ENCODE measurements around the gene LRRC74A. TPM values are rescaled to one million over a fixed set of nuclear protein-coding genes. Genes with fewer than 3 reads are reported as not detected.

LRRC74A gene
- total and polyA plus RNA-seq, 2 of the 4 experiments (the other 2 are of a cell fraction) = not detected

GRCh38 chr14:76846331-76847047 lies 20.3 kb downstream of the LRRC74A start:
- BruUV-seq (replicated peaks) = no TSS peak
- CTCF ChIA-PET = no interaction called here
- dilution Hi-C loops (cut with HindIII; ENCODE audit: low sequenced_read_pairs, unreplicated experiment) = no loop called here

More at GRCh38 chr14:76846331-76847047, 20.3 kb downstream of the LRRC74A start:
- no peak overlapping the region for H2AK5ac ChIP-seq (ENCODE audit: low read depth, low read length)
- no peak overlapping the region for H2BK5ac ChIP-seq (ENCODE audit: low read depth, low read length, poor library complexity, severe bottlenecking)
- H3K9me3 ChIP-seq (ENCODE audit: control insufficient read depth, insufficient read depth, low read length) = no peaks in the 10 kb centered on the region
- H3K9ac ChIP-seq (ENCODE audit: low read depth, low read length) = no peak overlapping the region
- H3K27ac ChIP-seq (ENCODE audit: insufficient read depth, low read length) = no peak overlapping the region
- no peak overlapping the region for H4K5ac ChIP-seq (ENCODE audit: low read depth, low read length)
- H3K4me2 ChIP-seq (ENCODE audit: low read depth, low read length) = no peak overlapping the region
- TF ChIP-seq, protein P1, sequence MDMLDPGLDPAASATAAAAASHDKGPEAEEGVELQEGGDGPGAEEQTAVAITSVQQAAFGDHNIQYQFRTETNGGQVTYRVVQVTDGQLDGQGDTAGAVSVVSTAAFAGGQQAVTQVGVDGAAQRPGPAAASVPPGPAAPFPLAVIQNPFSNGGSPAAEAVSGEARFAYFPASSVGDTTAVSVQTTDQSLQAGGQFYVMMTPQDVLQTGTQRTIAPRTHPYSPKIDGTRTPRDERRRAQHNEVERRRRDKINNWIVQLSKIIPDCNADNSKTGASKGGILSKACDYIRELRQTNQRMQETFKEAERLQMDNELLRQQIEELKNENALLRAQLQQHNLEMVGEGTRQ (IDR thresholded peaks at IDR 0.05; ENCODE audit: low read depth, low read length) = no peak
- no peak for TF ChIP-seq POLR2A (IDR thresholded peaks at IDR 0.05; ENCODE audit: low read depth, low read length)
- TF ChIP-seq, protein P2, sequence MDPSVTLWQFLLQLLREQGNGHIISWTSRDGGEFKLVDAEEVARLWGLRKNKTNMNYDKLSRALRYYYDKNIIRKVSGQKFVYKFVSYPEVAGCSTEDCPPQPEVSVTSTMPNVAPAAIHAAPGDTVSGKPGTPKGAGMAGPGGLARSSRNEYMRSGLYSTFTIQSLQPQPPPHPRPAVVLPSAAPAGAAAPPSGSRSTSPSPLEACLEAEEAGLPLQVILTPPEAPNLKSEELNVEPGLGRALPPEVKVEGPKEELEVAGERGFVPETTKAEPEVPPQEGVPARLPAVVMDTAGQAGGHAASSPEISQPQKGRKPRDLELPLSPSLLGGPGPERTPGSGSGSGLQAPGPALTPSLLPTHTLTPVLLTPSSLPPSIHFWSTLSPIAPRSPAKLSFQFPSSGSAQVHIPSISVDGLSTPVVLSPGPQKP (IDR thresholded peaks at IDR 0.05; ENCODE audit: borderline replicate concordance, low read depth, low read length) = no peak
- no peak for TF ChIP-seq RFX5 (IDR thresholded peaks at IDR 0.05; ENCODE audit: low read depth, low read length)
- TF ChIP-seq BHLHE40 (IDR thresholded peaks at IDR 0.05; ENCODE audit: low read depth, low read length) = no peak
- no peak for TF ChIP-seq CEBPB (IDR thresholded peaks at IDR 0.05; ENCODE audit: low read depth, low read length)
- TF ChIP-seq MXI1 (IDR thresholded peaks at IDR 0.05; ENCODE audit: borderline replicate concordance, low read depth, low read length) = no peak
- no peak for TF ChIP-seq NFE2L2 (IDR thresholded peaks at IDR 0.05; ENCODE audit: low read depth, low read length)
- no peak for TF ChIP-seq FOS (IDR thresholded peaks at IDR 0.05; ENCODE audit: low read depth, low read length)
- no peak for TF ChIP-seq CTCF (conservative IDR thresholded peaks at IDR 0.05; ENCODE audit: low read depth, low read length)
- TF ChIP-seq RAD21 (IDR thresholded peaks at IDR 0.05; ENCODE audit: low read length) = no peak
- H3K14ac ChIP-seq (replicated peaks; ENCODE audit: low read depth, low read length) = no peak overlapping the region
- no peak overlapping the region for H2BK120ac ChIP-seq (ENCODE audit: low read depth, low read length)
- intact Hi-C loops (cut with micrococcal nuclease) = no loop called here
- in situ Hi-C loops (cut with MboI; ENCODE audit: low sequenced_read_pairs) = no loop called here
- H4K20me1 ChIP-seq (ENCODE audit: insufficient read depth, low read length) = no peaks in the 10 kb centered on the region
- H3K27me3 ChIP-seq (ENCODE audit: control insufficient read depth, insufficient read depth, low read length) = peaks cover 3% of the 10 kb centered on the region; the same call in 1 of the 2 replicates
- H3K18ac ChIP-seq (ENCODE audit: low read depth, low read length) = no peak overlapping the region
- H3K4me1 ChIP-seq (ENCODE audit: control insufficient read depth, insufficient read depth, low read length) = no peaks in the 10 kb centered on the region
- no peak overlapping the region for H3K23ac ChIP-seq (ENCODE audit: low read depth, low read length)
- POLR2A ChIA-PET (ENCODE audit: unreplicated experiment) = no interaction called here
- ATAC-seq (ENCODE audit: low read depth) = no peak
- no peak overlapping the region for H2AFZ ChIP-seq (replicated peaks; ENCODE audit: low read length, poor library complexity)
- no peak for DNase-seq
- no peaks in the 10 kb centered on the region for H3K36me3 ChIP-seq (ENCODE audit: control insufficient read depth, insufficient read depth, low read length)
- H2BK20ac ChIP-seq (ENCODE audit: low read depth, low read length) = no peak overlapping the region
- no peak overlapping the region for H2BK15ac ChIP-seq (ENCODE audit: low read depth, low read length)
- WGBS, 2 experiments (ENCODE audit: extremely low coverage in 2 of 2, insufficient read length in 1 of 2) = 29% methylated on average over 4 of the region's 7 CpGs; no CpG with 5 or more reads in 1 of the 2 experiments
- H2AK9ac ChIP-seq (replicated peaks; ENCODE audit: low read depth, low read length, poor library complexity) = no peak overlapping the region
- H3K56ac ChIP-seq (ENCODE audit: extremely low read depth, insufficient read depth, low read length) = no peak overlapping the region
- no peaks in the 10 kb centered on the region for H3K79me1 ChIP-seq (ENCODE audit: low read depth in 1 of 2, low read length in 2 of 2)
- H4K8ac ChIP-seq (ENCODE audit: low read depth in 2 of 2, low read length in 2 of 2) = no peak overlapping the region
- H3K4me3 ChIP-seq (ENCODE audit: insufficient read depth, low read depth, low read length) = no peak overlapping the region
- no peak overlapping the region for H3K4ac ChIP-seq (ENCODE audit: low read depth, low read length)
- H4K91ac ChIP-seq (ENCODE audit: insufficient read depth, low read depth, low read length) = no peak overlapping the region
- no peaks in the 10 kb centered on the region for H3K9me1 ChIP-seq (ENCODE audit: insufficient read depth, low read length)

Data from IMR-90 (cell line).